Smooth muscle cell (in vitro differentiated cells): ENCODE data around the gene EDNRA. TPM values are rescaled to one million over a fixed set of nuclear protein-coding genes. Genes with fewer than 3 reads are reported as not detected.

Experiments used
- DNase-seq: peaks from one replicate; lab custom pipeline; 2025; ENCODE audit not compliant: unreplicated experiment; lab: John Stamatoyannopoulos, UW
- H2AFZ ChIP-seq: fragments of 200-600 bp; sonication (generic); 2 replicates; pipeline ENCODE4 v1.6.0; 2016; ENCODE audit warnings: antibody characterized with exemption, low read depth, mild to moderate bottlenecking
- H3F3A ChIP-seq: fragments of 200-600 bp; sonication (generic); 2 replicates; pipeline ENCODE4 v1.6.0; 2017; ENCODE audit warnings: antibody characterized with exemption, low read depth
- H3K27ac ChIP-seq: fragments of 200-600 bp; sonication (generic); 2 replicates; pipeline ENCODE4 v1.5.1; 2016; ENCODE audit warnings: low read depth, mild to moderate bottlenecking
- H3K27me3 ChIP-seq: fragments of 200-600 bp; sonication (generic); 2 replicates; pipeline ENCODE4 v1.6.1; 2016; ENCODE audit warnings: low read depth, mild to moderate bottlenecking
- H3K36me3 ChIP-seq: fragments of 200-600 bp; sonication (generic); 2 replicates; pipeline ENCODE4 v1.5.1; 2016; ENCODE audit warnings: low read depth
- H3K4me1 ChIP-seq: fragments of 200-600 bp; sonication (generic); 2 replicates; pipeline ENCODE4 v1.5.1; 2016; ENCODE audit warnings: low read depth
- H3K4me2 ChIP-seq: fragments of 200-600 bp; sonication (generic); 2 replicates; pipeline ENCODE4 v1.6.0; 2016; ENCODE audit warnings: mild to moderate bottlenecking
- H3K4me3 ChIP-seq: fragments of 200-600 bp; sonication (generic); 2 replicates; pipeline ENCODE4 v1.5.1; 2016; ENCODE audit warnings: mild to moderate bottlenecking
- H3K79me2 ChIP-seq: fragments of 200-600 bp; sonication (generic); 2 replicates; pipeline ENCODE4 v1.6.0; 2016; ENCODE audit warnings: low read depth, mild to moderate bottlenecking
- H3K9ac ChIP-seq: fragments of 200-600 bp; sonication (generic); 2 replicates; pipeline ENCODE4 v1.6.0; 2016; ENCODE audit warnings: low read depth
- H3K9me3 ChIP-seq: fragments of 200-600 bp; sonication (generic); replicated peaks from 2 replicates; pipeline ENCODE4 v1.5.1; 2016; ENCODE audit warnings: low read depth
- H4K20me1 ChIP-seq: fragments of 200-600 bp; sonication (generic); 2 replicates; pipeline ENCODE4 v1.6.0; 2016; ENCODE audit warnings: low read depth
- CTCF ChIP-seq: fragments of 200-600 bp; sonication (generic); IDR thresholded peaks from 2 replicates; pipeline ENCODE4 v1.5.1; 2017; ENCODE audit warnings: borderline replicate concordance, mild to moderate bottlenecking, antibody characterized with exemption; ENCODE audit not compliant: insufficient read depth, poor library complexity, severe bottlenecking
- WGBS: methylation state at CpG from one replicate; pipeline ENCODE4 v1.1.7; 2016; ENCODE audit warnings: low lambda C conversion rate; 5-methylcytosine and 5-hydroxymethylcytosine counted together
- polyA plus RNA-seq: library from polyadenylated mRNA; unstranded; fragments of >200 nt; fragmentation: Nextera tagmentation; extraction: Ambion mirVana; gene quantifications from 2 replicates; pipeline ENCODE4 v1.2.1, GENCODE V29; 2016
- total RNA-seq: library from RNA; depleted of rRNA; stranded (reverse); fragments of >200 nt; gene quantifications from 2 replicates; pipeline ENCODE4 v1.2.3, GENCODE V29; 2014

EDNRA gene
- total and polyA plus RNA-seq, 2 experiments from 2014 or later, result 4.8 to 8.6 TPM

GRCh38 chr4:147515220-147515936 is 34.5 kb downstream of the EDNRA start:
- H4K20me1 ChIP-seq, result no peaks in the 10 kb centered on the region
- no peak for TF ChIP-seq CTCF
- no peaks in the 10 kb centered on the region for H3K36me3 ChIP-seq
- no peaks in the 10 kb centered on the region for H3K79me2 ChIP-seq
- no peak overlapping the region for H2AFZ ChIP-seq
- WGBS, result 96% methylated on average over 1 of the region's 1 CpG
- DNase-seq, result no peak
- H3K9ac ChIP-seq, result no peak overlapping the region
- no peak overlapping the region for H3K27ac ChIP-seq
- H3K4me3 ChIP-seq, result no peak overlapping the region
- H3F3A ChIP-seq, result no peaks in the 10 kb centered on the region
- H3K27me3 ChIP-seq, result no peaks in the 10 kb centered on the region
- no peak overlapping the region for H3K4me2 ChIP-seq
- H3K4me1 ChIP-seq, result no peaks in the 10 kb centered on the region
- H3K9me3 ChIP-seq, result no peaks in the 10 kb centered on the region

GRCh38 chr4:147516133-147516532 is 35.2 kb downstream of the EDNRA start:
- H3F3A ChIP-seq, result no peaks in the 10 kb centered on the region
- no peak overlapping the region for H3K27ac ChIP-seq
- H3K4me3 ChIP-seq, result no peak overlapping the region
- H3K79me2 ChIP-seq, result no peaks in the 10 kb centered on the region
- WGBS, result 91% methylated on average over 1 of the region's 1 CpG
- no peaks in the 10 kb centered on the region for H4K20me1 ChIP-seq
- no peak for DNase-seq
- H3K4me2 ChIP-seq, result no peak overlapping the region
- TF ChIP-seq CTCF, result no peak
- no peak overlapping the region for H3K9ac ChIP-seq
- no peaks in the 10 kb centered on the region for H3K36me3 ChIP-seq
- no peaks in the 10 kb centered on the region for H3K9me3 ChIP-seq
- no peaks in the 10 kb centered on the region for H3K27me3 ChIP-seq
- H3K4me1 ChIP-seq, result no peaks in the 10 kb centered on the region
- no peak overlapping the region for H2AFZ ChIP-seq

GRCh38 chr4:147518086-147518485 is 37.2 kb downstream of the EDNRA start:
- WGBS, result 67% methylated on average over 2 of the region's 2 CpGs
- Histone ChIP-seq H3K4me3 (no peak overlapping the region), H3K4me2 (no peak overlapping the region), H3K27me3 (no peaks in the 10 kb centered on the region), H4K20me1 (no peaks in the 10 kb centered on the region), H3K27ac (no peak overlapping the region), H3F3A (no peaks in the 10 kb centered on the region), H3K9ac (no peak overlapping the region), H3K36me3 (no peaks in the 10 kb centered on the region), H3K9me3 (no peaks in the 10 kb centered on the region), H2AFZ (no peak overlapping the region), H3K4me1 (no peaks in the 10 kb centered on the region), H3K79me2 (no peaks in the 10 kb centered on the region)
- no peak for TF ChIP-seq CTCF
- DNase-seq, result no peak
